ENCODE results near the gene AXL.
A peak's percentile ranks its signal among the peaks of the same experiment; 100 is the strongest.

AXL gene

GRCh38 chr19:41307090-41307875 lies 88.3 kb downstream of the AXL start:
- Histone ChIP-seq H3K4me1 (peaks cover 13% of the 10 kb centered on the region), H3K4me3 (no peak overlapping the region), H3K27me3 (ENCODE audit: low read depth) (no peaks in the 10 kb centered on the region), H3K36me3 (replicated peaks) (peaks cover 59% of the 10 kb centered on the region), H3K9me3 (no peaks in the 10 kb centered on the region)
- in situ Hi-C loops (cut with MboI; ENCODE audit: low sequenced_read_pairs): no loop called here
- DNase-seq (ENCODE audit: low spot score in 2 of 2): no peak

GRCh38 chr19:41307954-41308449 lies 89.0 kb downstream of the AXL start:
- H3K36me3 ChIP-seq (replicated peaks): peaks cover 59% of the 10 kb centered on the region
- in situ Hi-C loops (cut with MboI; ENCODE audit: low sequenced_read_pairs): no loop called here
- H3K27me3 ChIP-seq (ENCODE audit: low read depth): no peaks in the 10 kb centered on the region
- H3K4me1 ChIP-seq: peaks cover 13% of the 10 kb centered on the region
- H3K9me3 ChIP-seq: no peaks in the 10 kb centered on the region
- H3K4me3 ChIP-seq: no peak overlapping the region
- DNase-seq (ENCODE audit: low spot score in 2 of 2): no peak

GRCh38 chr19:41308450-41309179 lies 89.6 kb downstream of the AXL start:
- DNase-seq (ENCODE audit: low spot score in 2 of 2): peak; percentile 73 to 96
- H3K9me3 ChIP-seq: no peaks in the 10 kb centered on the region
- no peak overlapping the region for H3K4me3 ChIP-seq
- in situ Hi-C loops (cut with MboI; ENCODE audit: low sequenced_read_pairs): no loop called here
- peaks cover 13% of the 10 kb centered on the region for H3K4me1 ChIP-seq
- no peaks in the 10 kb centered on the region for H3K27me3 ChIP-seq (ENCODE audit: low read depth)
- H3K36me3 ChIP-seq (replicated peaks): peaks cover 59% of the 10 kb centered on the region

GRCh38 chr19:41309180-41310032 lies 90.4 kb downstream of the AXL start:
- Histone ChIP-seq H3K4me3 (peak overlapping the region; percentile 82), H3K27me3 (ENCODE audit: low read depth) (no peaks in the 10 kb centered on the region), H3K36me3 (replicated peaks) (peaks cover 56% of the 10 kb centered on the region), H3K9me3 (no peaks in the 10 kb centered on the region), H3K4me1 (peaks cover 13% of the 10 kb centered on the region)
- no peak for DNase-seq (ENCODE audit: low spot score in 2 of 2)
- in situ Hi-C loops (cut with MboI; ENCODE audit: low sequenced_read_pairs): no loop called here

- in situ Hi-C loops (cut with MboI; ENCODE audit: low sequenced_read_pairs): no loop called here
- DNase-seq (ENCODE audit: low spot score in 2 of 2): peak; percentile 80 to 91
- peaks cover 13% of the 10 kb centered on the region for H3K4me1 ChIP-seq
- peaks cover 52% of the 10 kb centered on the region for H3K36me3 ChIP-seq (replicated peaks)
- H3K27me3 ChIP-seq (ENCODE audit: low read depth): no peaks in the 10 kb centered on the region
- peak within 1 kb of the TSS; percentile 82 for H3K4me3 ChIP-seq
- H3K9me3 ChIP-seq: no peaks in the 10 kb centered on the region
Observed at GRCh38 chr19:41310033-41310831, 91.2 kb downstream of the AXL start, which contains the start of gene CCDC97. CCDC97 (plus strand) TSS chr19:41310172; CDS start chr19:41310311, 139 bp downstream.

- peaks cover 13% of the 10 kb centered on the region for H3K4me1 ChIP-seq
- no peak for DNase-seq (ENCODE audit: low spot score in 2 of 2)
- no peaks in the 10 kb centered on the region for H3K27me3 ChIP-seq (ENCODE audit: low read depth)
- peak overlapping the region; percentile 82 for H3K4me3 ChIP-seq
- H3K9me3 ChIP-seq: no peaks in the 10 kb centered on the region
- in situ Hi-C loops (cut with MboI; ENCODE audit: low sequenced_read_pairs): no loop called here
- H3K36me3 ChIP-seq (replicated peaks): peaks cover 45% of the 10 kb centered on the region
Observed at GRCh38 chr19:41311072-41311471, 92.0 kb downstream of the AXL start.
